BLaER1 (cell line): ENCODE data around the gene ARL4A.

Experiments used
- H3K27ac ChIP-seq: shearing (Covaris generic); formaldehyde crosslinking; 2 replicates; pipeline ENCODE4 v1.8.1; 2022
- H3K27me3 ChIP-seq: shearing (Covaris generic); formaldehyde crosslinking; 2 replicates; pipeline ENCODE4 v1.8.1; 2022
- H3K36me3 ChIP-seq: shearing (Covaris generic); formaldehyde crosslinking; 2 replicates; pipeline ENCODE4 v1.8.1; 2022
- H3K4me1 ChIP-seq: shearing (Covaris generic); formaldehyde crosslinking; 2 replicates; pipeline ENCODE4 v1.8.1; 2022
- H3K4me2 ChIP-seq: shearing (Covaris generic); formaldehyde crosslinking; 2 replicates; pipeline ENCODE4 v1.8.1; 2022
- H3K4me3 ChIP-seq: shearing (Covaris generic); formaldehyde crosslinking; 2 replicates; pipeline ENCODE4 v1.8.1; 2022
- H3K9ac ChIP-seq: shearing (Covaris generic); formaldehyde crosslinking; 2 replicates; pipeline ENCODE4 v1.8.1; 2022
- H3K9me3 ChIP-seq: shearing (Covaris generic); formaldehyde crosslinking; 2 replicates; pipeline ENCODE4 v1.8.1; 2022
- H4K20me1 ChIP-seq: shearing (Covaris generic); formaldehyde crosslinking; 2 replicates; pipeline ENCODE4 v1.8.1; 2022
- Cebpa-rat ChIP-seq: shearing (Covaris generic); IDR thresholded peaks from 2 replicates; pipeline ENCODE4 v1.8.1; 2022

ARL4A gene

GRCh38 chr7:12735923-12736322 lies 48.5 kb downstream of the ARL4A start:
- H3K27me3 ChIP-seq, result no peaks in the 10 kb centered on the region
- no peak overlapping the region for H3K9ac ChIP-seq
- TF ChIP-seq Cebpa-rat, result no peak
- no peaks in the 10 kb centered on the region for H3K36me3 ChIP-seq
- H4K20me1 ChIP-seq, result no peaks in the 10 kb centered on the region
- H3K4me1 ChIP-seq, result no peaks in the 10 kb centered on the region
- H3K9me3 ChIP-seq, result no peaks in the 10 kb centered on the region
- no peak overlapping the region for H3K4me2 ChIP-seq
- no peak overlapping the region for H3K27ac ChIP-seq
- no peak overlapping the region for H3K4me3 ChIP-seq

- no peak for TF ChIP-seq Cebpa-rat
- no peaks in the 10 kb centered on the region for H3K36me3 ChIP-seq
- H3K9me3 ChIP-seq, result no peaks in the 10 kb centered on the region
- H3K4me2 ChIP-seq, result no peak overlapping the region
- H3K4me1 ChIP-seq, result no peaks in the 10 kb centered on the region
- no peak overlapping the region for H3K9ac ChIP-seq
- H3K27me3 ChIP-seq, result no peaks in the 10 kb centered on the region
- no peaks in the 10 kb centered on the region for H4K20me1 ChIP-seq
- H3K27ac ChIP-seq, result no peak overlapping the region
- H3K4me3 ChIP-seq, result no peak overlapping the region
These were observed 49.9 kb downstream of the ARL4A start for GRCh38 chr7:12737373-12737772.

- Histone ChIP-seq H3K36me3 (no peaks in the 10 kb centered on the region), H3K27me3 (no peaks in the 10 kb centered on the region), H3K9ac (no peak overlapping the region), H3K4me1 (no peaks in the 10 kb centered on the region), H3K4me3 (no peak overlapping the region), H3K9me3 (no peaks in the 10 kb centered on the region), H3K4me2 (no peak overlapping the region), H4K20me1 (no peaks in the 10 kb centered on the region), H3K27ac (no peak overlapping the region)
- no peak for TF ChIP-seq Cebpa-rat
These were observed 50.4 kb downstream of the ARL4A start for GRCh38 chr7:12737836-12738235.

GRCh38 chr7:12738665-12739064 lies 51.2 kb downstream of the ARL4A start:
- Histone ChIP-seq H3K27ac (no peak overlapping the region), H3K36me3 (no peaks in the 10 kb centered on the region), H3K9ac (no peak overlapping the region), H3K9me3 (no peaks in the 10 kb centered on the region), H3K4me2 (no peak overlapping the region), H4K20me1 (no peaks in the 10 kb centered on the region), H3K4me3 (no peak overlapping the region), H3K4me1 (no peaks in the 10 kb centered on the region), H3K27me3 (no peaks in the 10 kb centered on the region)
- TF ChIP-seq Cebpa-rat, result no peak
